ENCODE measurements around the gene HHAT. TPM values are rescaled to one million over a fixed set of nuclear protein-coding genes. Genes with fewer than 3 reads are reported as not detected.

The HHAT gene
- total and polyA plus RNA-seq, 9 of the 15 experiments (the other 6 are each of a cell fraction or from before 2014, with no cell fraction given) = 0.07 to 0.16 (median 0.13) TPM; not detected in 1

DNA sequence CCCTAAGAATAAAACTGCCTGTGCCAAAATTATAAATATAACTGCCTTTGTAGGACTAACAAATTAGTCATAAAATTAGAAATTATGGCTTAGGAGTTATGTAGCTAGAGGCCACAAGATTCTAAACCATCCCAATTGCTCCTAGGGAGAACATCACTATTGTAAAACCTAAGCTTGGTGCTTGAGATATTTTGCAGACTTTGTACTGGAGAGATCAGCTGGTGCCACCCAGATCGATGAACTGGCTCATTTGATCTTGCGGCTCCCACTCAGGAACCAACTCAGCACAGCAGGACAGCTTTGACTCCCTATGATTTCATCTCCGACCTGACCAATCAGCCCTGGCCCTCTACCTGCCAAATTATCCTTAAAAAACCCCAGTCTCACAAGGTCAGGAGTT lies 30.6 kb downstream of the HHAT start:
- intact Hi-C loops (cut with micrococcal nuclease) = no loop called here
- Histone ChIP-seq H3K79me2 (ENCODE audit: control insufficient read depth, insufficient read depth, low read length) (no peaks in the 10 kb centered on the region), H3K9me1 (ENCODE audit: control insufficient read depth, insufficient read depth, low read length) (no peaks in the 10 kb centered on the region), H3K4me3 (no peak overlapping the region), H3K4me1 (replicated peaks in 1 of 2; ENCODE audit: control insufficient read depth in 2 of 2, insufficient read depth in 2 of 2, low read length in 2 of 2) (no peaks in the 10 kb centered on the region), H2AFZ (ENCODE audit: low read depth, low read length) (no peak overlapping the region), H3K27ac (ENCODE audit: extremely low read depth, low read depth, low read length) (no peak overlapping the region), H3K36me3 (ENCODE audit: control insufficient read depth, insufficient read depth, low read length) (no peaks in the 10 kb centered on the region), H3K4me2 (ENCODE audit: insufficient read depth, low read length) (no peak overlapping the region), H3K9me3 (replicated peaks; ENCODE audit: control insufficient read depth, insufficient read depth, low read depth, low read length) (no peaks in the 10 kb centered on the region), H4K20me1 (replicated peaks; ENCODE audit: control insufficient read depth, insufficient read depth, low read length) (no peaks in the 10 kb centered on the region), H3K9ac (ENCODE audit: insufficient read depth in 1 of 2, low read depth in 2 of 2, low read length in 2 of 2) (no peak overlapping the region), H3K27me3 (ENCODE audit: control insufficient read depth in 2 of 2, insufficient read depth in 2 of 2, low read length in 2 of 2) (peaks cover 0 to 4% of the 10 kb centered on the region in 2 experiments; a peak in 1 of 5 replicates)
- BruUV-seq (replicated peaks) = no TSS peak
- no peak for FAIRE-seq
- in situ Hi-C loops (cut with MboI) = no loop called here
- no peak for DNase-seq (ENCODE audit: extremely low read depth in 1 of 4, low spot score in 3 of 4)
- 13% methylated on average over 3 of the region's 3 CpGs for WGBS (ENCODE audit: insufficient coverage, low coverage, missing lambda C conversion rate)
- TF ChIP-seq ZNF224 (CRISPR knock-in tag; IDR thresholded peaks at IDR 0.05) (no peak), PHB2 (IDR thresholded peaks at IDR 0.05; ENCODE audit: low read depth) (no peak), POLR2G (IDR thresholded peaks at IDR 0.05; ENCODE audit: low read depth, low read length) (no peak), NR1H2 (CRISPR knock-in tag; IDR thresholded peaks at IDR 0.05) (no peak), DPF2 (IDR thresholded peaks at IDR 0.05) (no peak), L3MBTL2 (IDR thresholded peaks at IDR 0.05) (no peak), BCOR (IDR thresholded peaks at IDR 0.05) (no peak), NCOA2 (IDR thresholded peaks at IDR 0.05; ENCODE audit: partially characterized antibody in 2 of 2) (no peak), POLR2AphosphoS2 (IDR thresholded peaks at IDR 0.05; ENCODE audit: low read length) (no peak), KDM1A (IDR thresholded peaks at IDR 0.05) (no peak), SMAD2 (IDR thresholded peaks at IDR 0.05; ENCODE audit: low read depth, low read length) (no peak), SNIP1 (IDR thresholded peaks at IDR 0.05; ENCODE audit: low read depth) (no peak), ESRRB (CRISPR knock-in tag; IDR thresholded peaks at IDR 0.05; ENCODE audit: borderline replicate concordance) (no peak), ARNT (IDR thresholded peaks at IDR 0.05) (no peak)
- TF ChIP-seq, protein P1, sequence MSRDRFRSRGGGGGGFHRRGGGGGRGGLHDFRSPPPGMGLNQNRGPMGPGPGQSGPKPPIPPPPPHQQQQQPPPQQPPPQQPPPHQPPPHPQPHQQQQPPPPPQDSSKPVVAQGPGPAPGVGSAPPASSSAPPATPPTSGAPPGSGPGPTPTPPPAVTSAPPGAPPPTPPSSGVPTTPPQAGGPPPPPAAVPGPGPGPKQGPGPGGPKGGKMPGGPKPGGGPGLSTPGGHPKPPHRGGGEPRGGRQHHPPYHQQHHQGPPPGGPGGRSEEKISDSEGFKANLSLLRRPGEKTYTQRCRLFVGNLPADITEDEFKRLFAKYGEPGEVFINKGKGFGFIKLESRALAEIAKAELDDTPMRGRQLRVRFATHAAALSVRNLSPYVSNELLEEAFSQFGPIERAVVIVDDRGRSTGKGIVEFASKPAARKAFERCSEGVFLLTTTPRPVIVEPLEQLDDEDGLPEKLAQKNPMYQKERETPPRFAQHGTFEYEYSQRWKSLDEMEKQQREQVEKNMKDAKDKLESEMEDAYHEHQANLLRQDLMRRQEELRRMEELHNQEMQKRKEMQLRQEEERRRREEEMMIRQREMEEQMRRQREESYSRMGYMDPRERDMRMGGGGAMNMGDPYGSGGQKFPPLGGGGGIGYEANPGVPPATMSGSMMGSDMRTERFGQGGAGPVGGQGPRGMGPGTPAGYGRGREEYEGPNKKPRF (IDR thresholded peaks at IDR 0.05; ENCODE audit: low read depth, low read length) = no peak
- ChIA-PET CTCF (ENCODE audit: low intra/inter-chr PET ratio) (no interaction called here), POLR2A (no interaction called here)
- no peak for ATAC-seq
